OCI-LY3 (cell line): Measurements from ENCODE around the gene MTIF2.
"Not testable (repeated sequence)": the region's sequence is repeated elsewhere in the genome, so short reads cannot be mapped to it uniquely, and the experiment has no call there.

ENCODE experiments used
- H2AFZ ChIP-seq: fragments of 200-600, 300-600 bp; shearing (Covaris generic); 2 replicates; pipeline ENCODE4 v1.6.0; 2014; ENCODE audit warnings: antibody characterized with exemption, low read depth, low read length
- H3K27ac ChIP-seq: fragments of 200-600, 300-600 bp; sonication (generic); 2 replicates; pipeline ENCODE4 v1.5.1; 2014; ENCODE audit warnings: mild to moderate bottlenecking, low read length, moderate library complexity, mixed read lengths
- H3K27me3 ChIP-seq: fragments of 200-600, 300-600 bp; sonication (generic); 2 replicates; pipeline ENCODE4 v1.6.1; 2014; ENCODE audit warnings: low read depth, low read length, mixed read lengths
- H3K36me3 ChIP-seq: fragments of 200-600, 300-600 bp; sonication (generic); replicated peaks from 2 replicates; pipeline ENCODE3; 2014; ENCODE audit warnings: low read depth, low read length, mixed read lengths
- H3K4me1 ChIP-seq: fragments of 300-600, 200-600 bp; sonication (generic); 2 replicates; pipeline ENCODE4 v1.6.1; 2014; ENCODE audit warnings: low read length, mixed read lengths
- H3K4me2 ChIP-seq: fragments of 200-600, 300-600 bp; sonication (generic); 2 replicates; pipeline ENCODE4 v1.6.1; 2014; ENCODE audit warnings: low read length, mixed read lengths
- H3K4me3 ChIP-seq: fragments of 300-600, 200-600 bp; sonication (generic); 2 replicates; pipeline ENCODE4 v1.5.1; 2014; ENCODE audit warnings: antibody characterized with exemption, mild to moderate bottlenecking, low read length, moderate library complexity
- H3K79me2 ChIP-seq: fragments of 300-600, 200-600 bp; shearing (Covaris generic); 2 replicates; pipeline ENCODE4 v1.6.1; 2014; ENCODE audit warnings: mild to moderate bottlenecking, low read length, mixed read lengths
- H3K9ac ChIP-seq: fragments of 300-600, 200-600 bp; shearing (Covaris generic); 2 replicates; pipeline ENCODE4 v1.6.0; 2014; ENCODE audit warnings: mild to moderate bottlenecking, low read length, moderate library complexity
- H3K9me3 ChIP-seq: fragments of 200-600, 300-600 bp; shearing (Covaris generic); 2 replicates; pipeline ENCODE4 v1.6.1; 2014; ENCODE audit warnings: low read length, mixed read lengths; ENCODE audit not compliant: insufficient read depth
- H4K20me1 ChIP-seq: fragments of 200-600, 300-600 bp; sonication (generic); 2 replicates; pipeline ENCODE4 v1.6.1; 2016; ENCODE audit warnings: low read length, mixed read lengths; ENCODE audit not compliant: insufficient read depth
- EZH2phosphoT487 ChIP-seq: fragments of 200-600 bp; shearing (Covaris generic); IDR thresholded peaks from 2 replicates; pipeline ENCODE4 v1.6.1; 2018; ENCODE audit warnings: antibody characterized with exemption, mixed run types, low read depth
- TF ChIP-seq, protein P1 (sequence below): fragments of 200-600, 300-600 bp; sonication (generic); IDR thresholded peaks from 2 replicates; pipeline ENCODE4 v1.5.1; 2014; ENCODE audit warnings: antibody characterized with exemption, low read length, low read depth

MTIF2 gene

DNA sequence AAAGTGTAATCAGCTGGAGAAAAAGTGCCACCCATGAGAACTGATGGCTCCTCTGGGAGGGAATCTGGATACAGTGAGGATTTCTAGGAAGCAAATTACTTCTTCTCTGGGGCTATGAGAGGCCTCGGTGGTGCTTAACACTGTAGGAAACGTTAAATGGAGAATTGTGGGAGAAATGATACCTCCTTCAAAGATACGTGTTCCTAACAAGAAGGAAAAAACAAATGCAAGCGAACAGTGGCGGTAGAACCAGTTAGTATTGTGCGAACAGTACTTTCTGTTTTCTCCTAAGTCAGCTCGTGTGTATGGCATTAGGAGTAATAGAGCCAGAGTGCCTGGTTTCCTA is 587 bp upstream of the MTIF2 start:
- Histone ChIP-seq H3K9me3 (no peaks in the 10 kb centered on the region), H3K4me2 (peak overlapping the region; percentile 81), H3K4me1 (peaks cover 8% of the 10 kb centered on the region; the same call in 1 of the 2 replicates), H3K27ac (peak overlapping the region; percentile 59; the same call in 1 of the 2 replicates), H3K79me2 (peaks cover 11% of the 10 kb centered on the region), H3K9ac (peak overlapping the region; percentile 90), H4K20me1 (no peaks in the 10 kb centered on the region), H3K27me3 (no peaks in the 10 kb centered on the region), H3K36me3 (peaks cover 7% of the 10 kb centered on the region), H2AFZ (peak overlapping the region; percentile 77), H3K4me3 (peak overlapping the region; percentile 95)
- TF ChIP-seq EZH2phosphoT487: no peak
- TF ChIP-seq, protein P1, sequence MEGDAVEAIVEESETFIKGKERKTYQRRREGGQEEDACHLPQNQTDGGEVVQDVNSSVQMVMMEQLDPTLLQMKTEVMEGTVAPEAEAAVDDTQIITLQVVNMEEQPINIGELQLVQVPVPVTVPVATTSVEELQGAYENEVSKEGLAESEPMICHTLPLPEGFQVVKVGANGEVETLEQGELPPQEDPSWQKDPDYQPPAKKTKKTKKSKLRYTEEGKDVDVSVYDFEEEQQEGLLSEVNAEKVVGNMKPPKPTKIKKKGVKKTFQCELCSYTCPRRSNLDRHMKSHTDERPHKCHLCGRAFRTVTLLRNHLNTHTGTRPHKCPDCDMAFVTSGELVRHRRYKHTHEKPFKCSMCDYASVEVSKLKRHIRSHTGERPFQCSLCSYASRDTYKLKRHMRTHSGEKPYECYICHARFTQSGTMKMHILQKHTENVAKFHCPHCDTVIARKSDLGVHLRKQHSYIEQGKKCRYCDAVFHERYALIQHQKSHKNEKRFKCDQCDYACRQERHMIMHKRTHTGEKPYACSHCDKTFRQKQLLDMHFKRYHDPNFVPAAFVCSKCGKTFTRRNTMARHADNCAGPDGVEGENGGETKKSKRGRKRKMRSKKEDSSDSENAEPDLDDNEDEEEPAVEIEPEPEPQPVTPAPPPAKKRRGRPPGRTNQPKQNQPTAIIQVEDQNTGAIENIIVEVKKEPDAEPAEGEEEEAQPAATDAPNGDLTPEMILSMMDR: no peak

DNA sequence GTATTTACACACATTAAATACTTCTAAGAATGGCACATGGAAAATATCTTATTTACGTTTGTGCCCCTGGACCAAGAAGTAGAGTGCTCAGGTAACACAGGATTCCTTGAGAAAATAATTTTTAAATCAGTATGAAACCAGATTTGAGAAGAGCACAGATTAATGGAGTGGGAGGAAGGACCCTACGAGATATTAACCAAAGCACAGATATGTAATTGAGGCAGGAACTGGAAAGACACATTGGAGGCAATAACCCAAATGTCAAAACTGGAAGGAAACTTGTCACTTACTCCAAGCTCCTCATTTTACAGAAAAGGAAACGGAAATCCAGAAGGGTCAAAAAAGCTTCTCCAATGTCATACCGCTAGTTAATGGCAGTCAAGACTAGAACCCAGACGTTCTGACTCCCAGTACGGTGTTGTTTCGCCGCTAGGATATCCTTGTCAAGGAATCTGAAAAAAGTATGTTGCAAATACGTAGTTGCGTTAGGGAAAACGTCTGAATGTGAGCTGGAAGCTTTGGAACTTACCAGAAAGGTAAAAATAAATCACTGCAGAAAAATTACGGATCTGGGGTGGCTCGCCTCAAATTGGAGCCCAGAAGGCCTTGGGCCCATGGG is 634 bp downstream of the MTIF2 start:
- peak overlapping the region; percentile 59 for H3K27ac ChIP-seq
- peak overlapping the region; percentile 90 for H3K9ac ChIP-seq
- no peaks in the 10 kb centered on the region for H3K9me3 ChIP-seq
- peaks cover 10% of the 10 kb centered on the region for H3K36me3 ChIP-seq
- peak overlapping the region; percentile 86 for H2AFZ ChIP-seq
- no peaks in the 10 kb centered on the region for H4K20me1 ChIP-seq
- peaks cover 11% of the 10 kb centered on the region for H3K79me2 ChIP-seq
- no peak for TF ChIP-seq EZH2phosphoT487
- TF ChIP-seq, protein P1: no peak
- H3K4me1 ChIP-seq: peaks cover 8% of the 10 kb centered on the region; the same call in 1 of the 2 replicates
- H3K4me2 ChIP-seq: peak overlapping the region; percentile 79
- H3K27me3 ChIP-seq: no peaks in the 10 kb centered on the region
- H3K4me3 ChIP-seq: peak overlapping the region; percentile 95

DNA sequence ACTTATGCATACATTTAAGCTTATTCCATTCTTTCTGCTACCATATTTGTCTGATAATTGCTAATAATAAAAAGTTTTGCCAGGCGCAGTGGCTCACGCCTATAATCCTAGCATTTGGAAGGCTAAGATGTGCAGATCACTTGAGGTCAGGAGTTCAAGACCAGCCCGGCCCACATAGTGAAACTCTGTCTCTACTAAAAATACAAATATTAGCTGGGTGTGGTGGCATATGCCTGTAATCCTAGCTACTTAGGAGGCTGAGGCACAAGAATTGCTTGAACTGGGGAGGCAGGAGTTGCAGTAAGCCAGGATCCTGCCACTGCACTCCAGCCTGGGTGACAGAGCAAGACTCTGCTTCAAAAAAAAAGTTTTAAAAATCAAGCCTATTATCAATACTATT is 9.4 kb downstream of the MTIF2 start:
- not testable (repeated sequence) for H3K4me3 ChIP-seq, H3K27ac ChIP-seq, H3K9ac ChIP-seq, H4K20me1 ChIP-seq, H3K4me1 ChIP-seq, H2AFZ ChIP-seq, H3K4me2 ChIP-seq, H3K27me3 ChIP-seq, H3K79me2 ChIP-seq, H3K9me3 ChIP-seq
- H3K36me3 ChIP-seq: peaks cover 14% of the 10 kb centered on the region

DNA sequence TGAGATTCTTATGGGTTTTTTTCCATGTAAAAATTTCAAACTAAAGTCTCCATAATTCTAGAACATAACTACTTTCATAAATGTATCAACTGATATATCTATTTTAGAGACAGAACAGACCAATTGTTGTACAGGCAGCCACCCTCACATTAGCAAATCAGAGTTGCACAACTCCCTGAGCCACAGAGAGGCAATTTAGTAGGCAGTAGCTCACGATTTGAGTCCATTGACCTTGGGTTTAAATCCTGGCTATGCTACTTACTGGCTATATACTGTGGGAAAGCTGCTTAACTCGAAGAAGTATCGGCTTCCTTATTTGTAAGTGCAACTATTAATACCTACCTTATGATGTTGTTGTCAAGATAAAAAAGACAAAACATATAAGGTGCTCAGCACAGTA is 16.2 kb downstream of the MTIF2 start:
- Histone ChIP-seq H3K4me3 (no peak overlapping the region), H2AFZ (no peak overlapping the region), H3K4me2 (no peak overlapping the region), H3K79me2 (no peaks in the 10 kb centered on the region), H3K36me3 (peaks cover 19% of the 10 kb centered on the region), H4K20me1 (no peaks in the 10 kb centered on the region), H3K9me3 (no peaks in the 10 kb centered on the region), H3K4me1 (no peaks in the 10 kb centered on the region), H3K9ac (no peak overlapping the region), H3K27ac (no peak overlapping the region), H3K27me3 (no peaks in the 10 kb centered on the region)
- TF ChIP-seq, protein P1: no peak
- no peak for TF ChIP-seq EZH2phosphoT487
